ENCODE results near the gene CDC16.

Gene CDC16

DNA sequence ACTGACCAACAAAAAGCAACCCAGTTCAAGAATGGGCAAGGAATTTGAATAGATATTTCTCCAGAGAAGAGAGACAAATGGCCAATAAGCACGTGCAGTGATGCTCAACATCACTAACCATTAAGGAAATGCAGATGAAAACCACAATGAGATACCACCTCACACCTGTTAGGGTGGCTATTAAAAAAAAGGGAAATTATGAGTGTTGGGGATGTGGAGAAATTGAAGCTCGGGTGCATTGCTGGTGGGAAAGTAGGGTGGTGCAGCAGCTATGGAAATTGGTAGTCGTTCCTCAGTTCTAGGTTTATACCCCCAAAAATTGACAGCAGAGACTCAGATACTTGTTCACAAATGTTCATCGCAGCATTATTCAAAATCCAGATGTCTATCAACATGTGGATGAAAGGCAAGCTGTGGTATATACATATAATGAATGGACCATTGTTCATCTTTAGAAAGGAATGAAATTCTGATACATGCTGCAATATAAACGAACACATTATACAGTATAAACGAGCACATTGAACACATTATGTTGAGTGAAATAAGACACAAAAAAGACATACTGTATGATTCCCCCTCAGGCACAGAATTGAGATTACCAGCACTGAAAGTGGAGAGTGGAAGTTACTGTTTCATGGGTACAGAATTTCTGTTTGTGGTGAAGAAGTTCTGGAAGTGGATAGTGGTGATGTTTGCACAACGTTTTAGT, 80.5 kb downstream of the CDC16 start:
- Histone ChIP-seq H3K4me1 (ENCODE audit: low read depth, poor library complexity, severe bottlenecking) (peaks cover 50% of the 10 kb centered on the region), H3K36me3 (ENCODE audit: insufficient read depth) (no peaks in the 10 kb centered on the region), H3K27me3 (ENCODE audit: insufficient read depth, low read depth) (no peaks in the 10 kb centered on the region), H3K27ac (peak overlapping the region; percentile 78), H3K79me2 (ENCODE audit: insufficient read depth, low read depth) (peaks cover 63% of the 10 kb centered on the region), H3K4me2 (peak overlapping the region; percentile 96), H4K20me1 (ENCODE audit: insufficient read depth) (no peaks in the 10 kb centered on the region; the same call in 1 of the 2 replicates), H2AFZ (ENCODE audit: low read depth) (peak overlapping the region; percentile 84; the same call in 1 of the 2 replicates), H3K9ac (peak overlapping the region; percentile 75), H3K4me3 (IDR thresholded peaks at IDR 0.05; ENCODE audit: insufficient read depth, low read depth, low read length) (no peak overlapping the region)
- TF ChIP-seq, protein P1, sequence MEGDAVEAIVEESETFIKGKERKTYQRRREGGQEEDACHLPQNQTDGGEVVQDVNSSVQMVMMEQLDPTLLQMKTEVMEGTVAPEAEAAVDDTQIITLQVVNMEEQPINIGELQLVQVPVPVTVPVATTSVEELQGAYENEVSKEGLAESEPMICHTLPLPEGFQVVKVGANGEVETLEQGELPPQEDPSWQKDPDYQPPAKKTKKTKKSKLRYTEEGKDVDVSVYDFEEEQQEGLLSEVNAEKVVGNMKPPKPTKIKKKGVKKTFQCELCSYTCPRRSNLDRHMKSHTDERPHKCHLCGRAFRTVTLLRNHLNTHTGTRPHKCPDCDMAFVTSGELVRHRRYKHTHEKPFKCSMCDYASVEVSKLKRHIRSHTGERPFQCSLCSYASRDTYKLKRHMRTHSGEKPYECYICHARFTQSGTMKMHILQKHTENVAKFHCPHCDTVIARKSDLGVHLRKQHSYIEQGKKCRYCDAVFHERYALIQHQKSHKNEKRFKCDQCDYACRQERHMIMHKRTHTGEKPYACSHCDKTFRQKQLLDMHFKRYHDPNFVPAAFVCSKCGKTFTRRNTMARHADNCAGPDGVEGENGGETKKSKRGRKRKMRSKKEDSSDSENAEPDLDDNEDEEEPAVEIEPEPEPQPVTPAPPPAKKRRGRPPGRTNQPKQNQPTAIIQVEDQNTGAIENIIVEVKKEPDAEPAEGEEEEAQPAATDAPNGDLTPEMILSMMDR (conservative IDR thresholded peaks at IDR 0.05; ENCODE audit: low read depth, low read length) = no peak

GRCh38 chr13:114318624-114319023, 83.9 kb downstream of the CDC16 start:
- Histone ChIP-seq H3K4me2 (no peak overlapping the region), H3K4me3 (IDR thresholded peaks at IDR 0.05; ENCODE audit: insufficient read depth, low read depth, low read length) (no peak overlapping the region), H4K20me1 (ENCODE audit: insufficient read depth) (no peaks in the 10 kb centered on the region; the same call in 1 of the 2 replicates), H3K4me1 (ENCODE audit: low read depth, poor library complexity, severe bottlenecking) (peaks cover 20% of the 10 kb centered on the region), H2AFZ (ENCODE audit: low read depth) (no peak overlapping the region), H3K27me3 (ENCODE audit: insufficient read depth, low read depth) (no peaks in the 10 kb centered on the region), H3K36me3 (ENCODE audit: insufficient read depth) (no peaks in the 10 kb centered on the region; the same call in 1 of the 2 replicates), H3K27ac (no peak overlapping the region), H3K9ac (no peak overlapping the region), H3K79me2 (ENCODE audit: insufficient read depth, low read depth) (peaks cover 59% of the 10 kb centered on the region)
- TF ChIP-seq, protein P1 (conservative IDR thresholded peaks at IDR 0.05; ENCODE audit: low read depth, low read length) = no peak

DNA sequence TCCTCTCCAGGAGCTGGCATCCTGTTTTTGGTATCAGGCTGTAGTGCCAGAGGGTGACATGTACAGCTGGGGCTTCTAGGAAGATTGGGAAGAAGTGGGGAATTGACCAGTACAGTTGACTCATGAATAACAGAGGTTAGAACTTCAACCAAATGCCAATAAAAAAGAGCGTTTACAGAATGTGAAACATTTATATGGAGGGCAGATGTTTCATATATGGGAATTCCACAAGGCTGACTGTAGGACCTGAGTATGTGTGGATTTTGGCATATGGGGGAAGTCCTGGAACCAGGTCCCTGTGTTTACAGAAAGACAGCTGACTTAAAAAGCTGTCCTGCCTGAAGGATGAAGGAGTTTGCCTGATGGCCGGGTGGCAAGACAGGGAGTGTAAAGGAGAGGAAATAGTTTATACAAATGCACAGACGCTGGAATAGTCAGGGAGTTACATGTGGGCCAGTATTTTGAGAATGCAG, 84.8 kb downstream of the CDC16 start:
- Histone ChIP-seq H3K36me3 (ENCODE audit: insufficient read depth) (peaks cover 4% of the 10 kb centered on the region; the same call in 1 of the 2 replicates), H3K9ac (no peak overlapping the region), H3K4me3 (IDR thresholded peaks at IDR 0.05; ENCODE audit: insufficient read depth, low read depth, low read length) (no peak overlapping the region), H3K4me2 (no peak overlapping the region), H3K4me1 (ENCODE audit: low read depth, poor library complexity, severe bottlenecking) (peaks cover 20% of the 10 kb centered on the region), H3K79me2 (ENCODE audit: insufficient read depth, low read depth) (peaks cover 58% of the 10 kb centered on the region), H3K27me3 (ENCODE audit: insufficient read depth, low read depth) (no peaks in the 10 kb centered on the region), H4K20me1 (ENCODE audit: insufficient read depth) (no peaks in the 10 kb centered on the region; the same call in 1 of the 2 replicates), H3K27ac (no peak overlapping the region), H2AFZ (ENCODE audit: low read depth) (no peak overlapping the region)
- TF ChIP-seq, protein P1 (conservative IDR thresholded peaks at IDR 0.05; ENCODE audit: low read depth, low read length) = no peak

DNA sequence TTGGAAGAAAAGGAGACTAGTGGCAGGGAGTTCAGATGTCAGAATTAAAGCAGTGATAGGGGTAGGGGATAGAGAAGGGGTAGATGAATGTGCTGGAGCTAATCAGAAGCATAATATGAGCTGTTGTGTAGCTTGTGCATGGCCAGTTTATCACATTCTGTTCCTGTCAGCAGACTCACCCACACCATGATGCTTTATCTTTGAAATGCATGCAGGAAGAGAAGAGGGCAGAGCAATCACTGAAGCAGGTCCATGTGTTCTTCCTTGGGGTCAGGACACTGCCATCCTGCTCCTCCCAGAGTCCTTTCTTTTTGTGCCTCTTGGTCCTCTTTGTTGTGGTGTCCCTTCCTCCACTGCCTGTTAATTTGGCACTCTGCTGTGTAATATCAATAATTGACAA, 85.4 kb downstream of the CDC16 start:
- no peak overlapping the region for H3K9ac ChIP-seq
- H3K79me2 ChIP-seq (ENCODE audit: insufficient read depth, low read depth) = peaks cover 55% of the 10 kb centered on the region
- no peak overlapping the region for H3K4me2 ChIP-seq
- no peaks in the 10 kb centered on the region; the same call in 1 of the 2 replicates for H4K20me1 ChIP-seq (ENCODE audit: insufficient read depth)
- TF ChIP-seq, protein P1 (conservative IDR thresholded peaks at IDR 0.05; ENCODE audit: low read depth, low read length) = no peak
- no peaks in the 10 kb centered on the region for H3K27me3 ChIP-seq (ENCODE audit: insufficient read depth, low read depth)
- H3K36me3 ChIP-seq (ENCODE audit: insufficient read depth) = peaks cover 6% of the 10 kb centered on the region; the same call in 1 of the 2 replicates
- H2AFZ ChIP-seq (ENCODE audit: low read depth) = no peak overlapping the region
- no peak overlapping the region for H3K27ac ChIP-seq
- H3K4me1 ChIP-seq (ENCODE audit: low read depth, poor library complexity, severe bottlenecking) = peaks cover 16% of the 10 kb centered on the region
- no peak overlapping the region for H3K4me3 ChIP-seq (IDR thresholded peaks at IDR 0.05; ENCODE audit: insufficient read depth, low read depth, low read length)
